KMS-11 (cell line): ENCODE data around the gene ADH7.
"Not testable (repeated sequence)": the region's sequence is repeated elsewhere in the genome, so short reads cannot be mapped to it uniquely, and the experiment has no call there.

Experiments
- H2AFZ ChIP-seq: fragments of 200-600 bp; sonication (generic); 2 replicates; pipeline ENCODE4 v1.6.1; 2016; ENCODE audit warnings: antibody characterized with exemption, mixed run types, low read depth
- H3K27ac ChIP-seq: fragments of 200-600 bp; sonication (generic); 2 replicates; pipeline ENCODE4 v1.6.1; 2016; ENCODE audit warnings: mild to moderate bottlenecking, mixed run types
- H3K27me3 ChIP-seq: fragments of 200-600 bp; sonication (generic); 2 replicates; pipeline ENCODE4 v1.6.1; 2017; ENCODE audit warnings: mild to moderate bottlenecking, low read depth, mixed run types, moderate library complexity; ENCODE audit not compliant: insufficient read depth
- H3K36me3 ChIP-seq: fragments of 200-600 bp; sonication (generic); 2 replicates; pipeline ENCODE4 v1.6.1; 2017; ENCODE audit warnings: mild to moderate bottlenecking, mixed run types; ENCODE audit not compliant: insufficient read depth
- H3K4me1 ChIP-seq: fragments of 200-600 bp; sonication (generic); 2 replicates; pipeline ENCODE4 v1.6.1; 2016; ENCODE audit warnings: mild to moderate bottlenecking, low read depth, mixed run types; ENCODE audit not compliant: poor library complexity, severe bottlenecking
- H3K4me2 ChIP-seq: fragments of 200-600 bp; sonication (generic); 2 replicates; pipeline ENCODE4 v1.7.0; 2016; ENCODE audit warnings: mild to moderate bottlenecking, mixed run types
- H3K4me3 ChIP-seq: fragments of 200-600 bp; sonication (generic); IDR thresholded peaks from 2 replicates; pipeline ENCODE4 v1.6.1; 2017; ENCODE audit warnings: low read depth, low read length, mixed read lengths; ENCODE audit not compliant: insufficient read depth
- H3K79me2 ChIP-seq: fragments of 200-600 bp; sonication (generic); 2 replicates; pipeline ENCODE4 v1.6.1; 2016; ENCODE audit warnings: low read depth, mixed run types; ENCODE audit not compliant: insufficient read depth
- H3K9ac ChIP-seq: fragments of 200-600 bp; sonication (generic); 2 replicates; pipeline ENCODE4 v1.6.1; 2016; ENCODE audit warnings: mild to moderate bottlenecking, mixed run types
- H4K20me1 ChIP-seq: fragments of 200-600 bp; sonication (generic); 2 replicates; pipeline ENCODE4 v1.6.1; 2016; ENCODE audit warnings: mild to moderate bottlenecking, mixed run types; ENCODE audit not compliant: insufficient read depth
- CTCF ChIP-seq: fragments of 200-600 bp; sonication (generic); conservative IDR thresholded peaks from 2 replicates; pipeline ENCODE4 v1.6.1; 2017; ENCODE audit warnings: low read depth, mild to moderate bottlenecking, antibody characterized with exemption, low read length, moderate library complexity, mixed read lengths

The ADH7 gene

GRCh38 chr4:99430106-99430505 is 5.0 kb downstream of the ADH7 start:
- no peaks in the 10 kb centered on the region for H3K4me1 ChIP-seq
- no peaks in the 10 kb centered on the region for H3K79me2 ChIP-seq
- H3K9ac ChIP-seq: no peak overlapping the region
- no peak overlapping the region for H3K27ac ChIP-seq
- no peak overlapping the region for H3K4me3 ChIP-seq
- H3K27me3 ChIP-seq: no peaks in the 10 kb centered on the region
- H3K36me3 ChIP-seq: no peaks in the 10 kb centered on the region
- no peak for TF ChIP-seq CTCF
- H4K20me1 ChIP-seq: no peaks in the 10 kb centered on the region
- H2AFZ ChIP-seq: no peak overlapping the region
- no peak overlapping the region for H3K4me2 ChIP-seq

GRCh38 chr4:99417125-99417524 is 18.0 kb downstream of the ADH7 start:
- H3K9ac ChIP-seq: no peak overlapping the region
- H3K27ac ChIP-seq: no peak overlapping the region
- H3K4me2 ChIP-seq: no peak overlapping the region
- no peaks in the 10 kb centered on the region for H3K27me3 ChIP-seq
- no peak for TF ChIP-seq CTCF
- no peak overlapping the region for H2AFZ ChIP-seq
- H3K4me3 ChIP-seq: no peak overlapping the region
- H4K20me1 ChIP-seq: no peaks in the 10 kb centered on the region
- no peaks in the 10 kb centered on the region for H3K79me2 ChIP-seq
- H3K4me1 ChIP-seq: no peaks in the 10 kb centered on the region
- no peaks in the 10 kb centered on the region for H3K36me3 ChIP-seq

GRCh38 chr4:99415762-99416161 is 19.4 kb downstream of the ADH7 start:
- not testable (repeated sequence) for H3K4me2 ChIP-seq, H3K27me3 ChIP-seq, H2AFZ ChIP-seq, H4K20me1 ChIP-seq, H3K36me3 ChIP-seq, H3K79me2 ChIP-seq, H3K4me1 ChIP-seq, H3K27ac ChIP-seq, H3K4me3 ChIP-seq, H3K9ac ChIP-seq

GRCh38 chr4:99414902-99415301 is 20.2 kb downstream of the ADH7 start:
- not testable (repeated sequence) for H2AFZ ChIP-seq, H3K36me3 ChIP-seq, H3K27ac ChIP-seq, H4K20me1 ChIP-seq, H3K4me2 ChIP-seq, H3K79me2 ChIP-seq, H3K4me3 ChIP-seq, H3K4me1 ChIP-seq, H3K9ac ChIP-seq, H3K27me3 ChIP-seq

- Histone ChIP-seq H3K27ac (no peak overlapping the region), H3K79me2 (no peaks in the 10 kb centered on the region), H3K9ac (no peak overlapping the region), H4K20me1 (no peaks in the 10 kb centered on the region), H3K27me3 (no peaks in the 10 kb centered on the region), H3K4me3 (no peak overlapping the region), H3K4me1 (no peaks in the 10 kb centered on the region), H3K36me3 (no peaks in the 10 kb centered on the region), H3K4me2 (no peak overlapping the region), H2AFZ (no peak overlapping the region)
- TF ChIP-seq CTCF: no peak
These were observed 20.7 kb downstream of the ADH7 start for GRCh38 chr4:99414401-99414800.
